DMS79 treated with DMSO at 0.1 percent for 48 hours (cell line): ENCODE data around the gene ORMDL2.
"Not testable (repeated sequence)": the region's sequence is repeated elsewhere in the genome, so short reads cannot be mapped to it uniquely, and the experiment has no call there.

Experiments
- DNase-seq: peaks from one replicate; lab custom pipeline; 2025; lab: John Stamatoyannopoulos, UW

ORMDL2 gene

DNA sequence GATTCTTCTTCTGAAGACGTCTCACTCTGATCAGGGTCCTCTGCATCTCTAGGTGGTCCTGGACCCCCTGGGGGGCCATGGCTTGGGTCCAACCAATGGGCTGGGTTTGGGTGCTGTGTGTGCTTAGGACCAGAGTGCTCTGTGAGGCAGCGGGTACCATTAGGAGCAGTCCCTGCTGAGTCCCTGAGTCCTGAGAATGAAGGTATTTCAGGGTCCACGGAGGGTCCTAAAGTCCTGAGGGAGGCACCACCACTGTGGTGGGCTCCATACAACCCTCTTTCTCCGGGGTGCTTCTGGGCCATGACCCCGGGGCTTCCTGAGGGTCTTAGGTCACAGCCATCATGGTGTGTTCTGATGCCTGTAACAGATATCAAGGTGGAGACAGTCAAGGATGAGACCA lies 10.5 kb downstream of the ORMDL2 start:
- no peak for DNase-seq

DNA sequence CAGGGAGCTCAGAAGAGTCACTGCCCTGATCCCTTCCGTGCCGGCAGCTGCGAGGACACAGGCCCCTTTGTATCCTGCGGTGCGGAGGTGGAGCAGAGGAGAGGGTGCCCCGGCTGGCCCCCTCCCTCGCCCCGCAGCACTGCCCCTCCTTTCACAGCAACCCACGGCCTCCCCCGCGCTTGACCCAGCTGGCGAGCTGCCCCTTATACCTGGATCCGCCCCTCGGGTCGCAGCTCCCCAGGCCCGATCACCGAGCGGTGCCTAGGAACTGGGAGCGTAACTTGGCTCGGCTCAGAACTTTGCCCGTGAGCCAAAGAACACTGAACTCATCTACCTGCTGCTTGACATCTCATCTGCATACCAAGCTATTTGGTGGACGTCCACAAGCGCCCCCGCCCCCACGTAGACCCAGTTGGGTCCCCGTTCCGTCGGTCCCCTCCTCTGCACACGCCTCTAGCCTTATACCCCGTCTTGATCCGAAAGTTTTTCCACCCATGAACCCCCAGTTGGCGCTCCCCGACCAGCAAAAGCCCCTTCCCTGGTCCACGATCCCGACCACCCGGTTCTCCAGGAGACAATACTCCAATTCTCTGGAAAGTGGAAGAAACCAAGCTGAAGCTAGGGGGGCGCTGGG lies 12.2 kb downstream of the ORMDL2 start:
- DNase-seq, result peak; percentile 60

DNA sequence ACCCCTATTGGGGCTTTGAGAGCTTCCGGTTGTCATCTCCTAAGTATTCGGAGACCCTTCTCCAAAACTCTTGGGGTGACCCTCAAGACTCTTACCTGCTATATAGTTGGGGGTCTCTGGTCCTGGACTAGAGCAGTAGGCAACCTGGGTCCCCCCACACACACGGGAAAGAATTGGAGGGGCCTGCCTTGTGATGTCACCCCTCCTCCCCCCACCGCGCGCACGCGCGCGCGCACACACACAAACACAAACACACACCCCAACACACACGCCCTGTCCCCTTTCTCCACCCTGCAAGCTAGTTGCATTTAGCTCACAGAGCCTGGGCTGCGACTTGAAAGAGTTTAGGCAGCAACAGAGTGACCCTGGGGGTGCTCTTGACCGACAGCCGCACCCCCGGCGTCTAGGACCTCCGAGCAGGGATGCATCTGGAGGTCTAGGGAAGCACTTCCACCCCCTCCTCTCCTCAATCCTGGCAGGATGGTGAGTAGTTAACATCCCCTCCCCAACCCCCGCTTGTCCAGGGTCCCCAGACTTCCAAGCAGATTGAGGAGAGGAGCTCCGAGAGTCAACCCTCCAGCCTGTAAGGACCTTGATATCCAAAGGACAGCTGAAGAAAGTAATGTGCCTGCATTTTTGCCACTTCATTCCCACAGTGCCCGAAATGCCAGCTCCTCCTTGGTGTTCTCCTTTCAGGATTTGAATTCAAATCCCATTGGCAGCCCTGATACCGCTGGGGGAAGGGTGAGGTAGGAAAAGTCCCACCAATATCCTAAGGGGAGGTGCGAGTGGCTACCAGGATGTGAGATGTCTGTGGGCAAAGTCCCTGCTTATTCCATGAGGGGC lies 13.0 kb downstream of the ORMDL2 start:
- peak; percentile 60 for DNase-seq

DNA sequence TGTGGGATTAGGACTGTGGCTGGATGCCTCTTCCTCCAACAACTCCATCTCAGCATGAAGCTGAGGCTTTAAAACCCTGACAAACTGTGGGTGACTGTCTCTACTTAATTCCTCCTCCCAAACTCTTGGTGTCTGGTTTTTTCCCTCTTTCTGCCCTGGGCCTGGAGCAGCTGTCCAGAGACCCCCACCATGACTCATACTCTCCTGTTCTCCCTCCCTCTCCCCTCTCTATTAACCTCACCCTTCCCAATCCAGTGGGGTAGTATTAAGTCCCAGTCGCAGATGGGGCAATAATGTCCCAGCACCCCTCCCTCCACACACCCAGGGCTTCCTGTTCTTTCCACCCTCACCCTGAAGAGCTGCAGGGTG lies 13.6 kb downstream of the ORMDL2 start:
- DNase-seq, result no peak

DNA sequence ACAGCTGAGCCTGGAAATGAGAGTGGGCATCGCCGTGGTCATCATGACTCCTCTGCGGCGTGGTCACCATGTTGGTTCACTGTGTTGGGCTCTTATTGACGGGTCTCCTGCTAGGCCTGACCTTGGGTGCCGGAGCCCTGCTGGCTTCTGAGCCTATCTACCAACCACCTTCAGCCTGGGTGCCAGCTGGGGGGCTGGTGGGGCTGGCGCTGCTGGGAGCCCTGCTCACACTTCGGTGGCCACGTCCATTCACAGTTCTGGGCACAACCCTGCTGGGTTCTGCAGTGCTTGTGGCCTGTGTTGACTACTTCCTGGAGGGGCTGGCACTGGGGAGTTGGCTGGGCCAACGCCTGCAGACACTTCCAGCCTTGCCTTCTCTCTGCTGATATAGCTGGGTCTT lies 15.2 kb downstream of the ORMDL2 start:
- no peak for DNase-seq

DNA sequence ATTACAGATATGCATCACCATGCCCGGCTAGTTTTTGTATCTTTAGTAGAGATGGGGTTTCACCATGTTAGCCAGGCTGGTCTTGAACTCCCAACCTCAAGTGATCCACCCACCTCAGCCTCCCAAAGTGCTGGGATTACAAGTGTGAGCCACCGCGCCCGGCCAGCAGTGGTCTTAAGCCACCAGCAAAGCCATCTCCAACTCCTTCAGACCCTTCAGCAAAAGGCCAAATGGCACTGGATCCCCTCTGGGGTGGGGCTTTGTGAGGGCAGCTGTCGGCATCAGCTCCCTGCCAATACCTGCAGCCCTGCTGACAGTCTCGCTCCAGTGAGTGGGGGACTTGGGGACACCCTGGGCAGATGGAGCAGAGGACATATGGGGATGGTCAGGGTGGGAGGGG lies 16.6 kb downstream of the ORMDL2 start:
- DNase-seq, result not testable (repeated sequence)

DNA sequence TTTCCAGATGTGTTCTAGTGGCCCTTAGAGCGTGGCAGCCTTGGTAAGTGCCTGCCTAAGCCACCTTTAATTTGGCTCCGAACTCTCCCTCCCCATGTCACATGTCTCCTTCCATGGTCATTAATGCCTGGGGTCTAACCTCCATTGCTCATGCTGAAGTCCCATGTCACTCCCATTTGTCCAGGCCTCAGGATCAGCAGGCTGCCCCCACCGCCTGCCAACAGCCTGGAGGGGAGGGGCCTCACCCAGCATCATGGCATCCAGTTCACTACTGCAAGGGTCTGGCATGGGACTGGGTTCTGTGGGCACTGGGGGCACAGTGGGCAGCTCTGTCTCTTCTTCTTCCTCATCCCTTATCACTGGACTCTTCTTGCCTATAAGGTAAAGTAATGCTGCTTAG lies 20.5 kb downstream of the ORMDL2 start:
- DNase-seq, result no peak

DNA sequence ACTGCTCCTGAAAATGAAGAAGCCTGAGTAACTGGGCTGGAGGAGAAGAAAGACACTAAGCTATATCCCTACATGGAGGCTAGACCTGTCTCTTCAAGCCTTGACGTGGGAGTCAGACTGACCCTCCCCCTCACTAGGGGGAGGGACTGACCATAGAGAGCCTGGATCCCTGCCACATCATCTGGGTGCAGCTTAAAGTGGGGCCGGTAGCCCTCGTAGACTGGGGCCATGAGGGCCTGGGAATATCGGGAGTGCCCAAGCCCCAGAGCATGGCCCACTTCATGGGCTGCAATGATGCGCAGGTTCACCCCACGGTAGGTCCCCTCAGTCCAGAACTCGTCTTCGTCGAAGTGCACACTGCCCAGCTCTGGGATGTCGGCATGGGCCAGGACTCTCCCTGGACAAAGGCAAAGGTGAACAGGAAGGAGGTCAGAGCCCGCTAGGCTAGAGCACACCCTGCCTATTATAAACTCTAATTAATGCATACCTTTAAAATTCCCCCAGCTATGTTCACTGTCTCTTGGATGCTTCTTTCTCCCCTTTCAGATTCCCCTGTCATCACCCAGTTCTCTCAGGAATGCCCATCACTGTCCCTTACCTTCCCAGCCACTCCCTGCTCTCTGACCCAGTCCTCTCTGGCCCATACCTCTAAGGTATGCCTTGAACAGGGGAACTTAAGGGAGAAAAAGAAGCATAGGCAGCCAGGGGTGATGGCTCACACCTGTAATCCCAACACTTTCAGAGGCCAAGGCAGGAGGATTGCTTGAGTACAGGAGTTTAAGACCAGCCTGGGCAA lies 21.7 kb downstream of the ORMDL2 start:
- DNase-seq, result no peak

DNA sequence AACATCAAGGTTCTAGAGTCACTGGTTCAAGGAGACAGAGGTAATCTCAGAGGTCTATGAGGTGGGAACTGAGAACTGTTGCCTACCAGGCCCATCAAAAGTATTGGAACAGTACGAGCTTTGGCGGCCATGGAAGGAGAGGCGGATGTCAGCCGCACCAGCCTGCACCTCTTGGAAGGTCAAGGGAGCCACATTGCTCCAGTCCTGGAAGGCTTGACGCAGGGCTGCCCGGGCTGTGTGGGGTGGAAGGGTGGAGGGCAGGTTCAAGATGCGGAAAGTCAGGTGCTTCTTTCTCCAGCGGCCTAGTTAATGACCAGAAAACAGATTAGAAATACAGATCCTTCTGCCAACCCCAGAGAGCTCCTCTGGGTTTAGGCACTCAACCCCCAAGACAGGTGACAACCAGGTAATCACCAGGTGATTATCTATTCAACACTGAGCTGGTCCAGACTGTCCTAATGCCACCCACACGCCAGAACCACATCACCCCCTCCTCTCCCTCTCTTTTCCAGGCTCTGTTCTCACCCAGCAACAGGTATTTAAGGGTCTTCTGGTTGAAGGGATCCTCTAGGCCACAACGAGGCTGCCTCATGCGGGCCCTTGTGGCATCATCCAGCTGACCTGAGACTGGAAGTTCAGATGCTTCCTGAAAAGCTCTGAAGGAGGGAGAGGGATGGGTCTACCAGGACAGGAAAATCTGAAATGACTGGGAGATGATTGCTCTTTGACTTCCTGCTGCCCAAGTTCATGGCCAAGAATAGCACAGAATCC lies 22.9 kb downstream of the ORMDL2 start:
- no peak for DNase-seq

DNA sequence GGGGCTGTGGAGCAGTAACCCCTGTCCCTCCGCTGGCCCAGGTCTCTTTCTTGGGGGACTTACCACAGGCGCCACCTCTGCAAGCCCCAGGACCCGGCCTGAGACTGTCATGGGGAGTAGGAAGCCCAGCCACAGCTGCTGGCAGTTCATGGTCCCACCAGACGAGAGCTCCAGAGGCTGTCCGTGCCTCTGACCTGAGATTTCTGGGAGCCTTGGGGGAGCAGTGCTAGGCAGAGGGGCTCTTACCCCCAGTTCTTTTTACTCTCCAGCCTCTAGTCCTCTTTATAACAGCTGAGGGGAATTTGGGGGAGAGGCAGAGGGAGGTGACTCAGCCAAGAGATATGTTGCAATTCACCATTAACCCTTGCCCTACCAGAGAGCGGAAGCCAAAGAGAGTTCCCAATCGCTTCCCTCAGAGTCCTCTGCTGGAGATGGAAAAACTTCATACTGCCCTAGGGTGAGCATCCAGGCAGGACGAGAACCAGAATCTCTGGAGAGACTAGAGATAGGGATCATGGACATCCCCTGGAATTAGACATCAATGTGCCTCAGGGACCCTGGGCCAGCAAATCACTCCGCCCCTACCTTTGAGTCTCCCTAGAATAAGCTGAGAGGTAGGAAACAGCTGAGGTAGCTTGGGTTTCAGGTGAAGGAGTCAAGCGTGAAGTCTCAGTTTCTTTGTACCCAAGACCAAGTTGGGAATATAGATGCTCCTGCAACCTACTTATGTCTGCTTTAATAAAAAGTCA lies 25.0 kb downstream of the ORMDL2 start, which contains the start of gene MMP19:
TSS of gene MMP19 (minus strand) at position 256 of the 749 bp plus-strand sequence. CDS start at position 150, 106 bp downstream.
- DNase-seq, result no peak

DNA sequence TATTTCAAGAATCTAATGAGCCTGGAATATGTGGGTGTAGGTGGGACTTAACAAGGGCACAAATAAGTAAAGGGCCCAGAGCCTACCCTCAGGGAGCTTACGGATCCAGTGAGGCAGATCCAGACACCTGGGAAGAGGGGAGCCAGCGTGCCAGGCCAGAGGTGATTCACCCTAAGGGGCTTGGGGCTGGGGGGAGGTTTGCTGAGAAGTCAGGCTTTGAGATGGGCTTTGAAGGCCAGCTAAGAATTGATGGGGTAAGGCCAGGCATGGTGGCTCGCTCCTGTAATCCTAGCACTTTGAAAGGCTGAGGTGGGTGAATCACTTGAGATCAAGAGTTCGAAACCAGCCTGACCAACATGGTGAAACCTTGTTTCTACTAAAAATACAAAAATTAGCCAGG lies 25.6 kb downstream of the ORMDL2 start:
- DNase-seq, result no peak

DNA sequence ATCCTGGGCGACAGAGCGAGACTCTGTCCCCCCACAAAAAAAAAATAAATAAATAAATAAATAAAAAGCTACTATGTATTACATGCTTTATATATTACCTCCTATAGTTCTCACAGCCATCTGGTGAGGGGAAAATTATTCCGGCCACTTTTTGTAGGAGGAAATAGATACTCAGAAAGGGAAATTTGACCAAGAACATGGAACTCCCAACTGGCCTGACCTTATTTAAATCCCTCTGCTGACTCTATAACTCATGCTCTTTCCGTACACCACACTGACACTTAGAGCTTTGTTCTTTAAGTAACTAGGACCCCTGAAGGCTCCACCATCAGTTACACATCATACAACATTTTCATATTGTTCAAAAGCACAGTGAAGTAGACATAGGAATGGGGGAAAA lies 27.1 kb downstream of the ORMDL2 start:
- DNase-seq, result no peak

DNA sequence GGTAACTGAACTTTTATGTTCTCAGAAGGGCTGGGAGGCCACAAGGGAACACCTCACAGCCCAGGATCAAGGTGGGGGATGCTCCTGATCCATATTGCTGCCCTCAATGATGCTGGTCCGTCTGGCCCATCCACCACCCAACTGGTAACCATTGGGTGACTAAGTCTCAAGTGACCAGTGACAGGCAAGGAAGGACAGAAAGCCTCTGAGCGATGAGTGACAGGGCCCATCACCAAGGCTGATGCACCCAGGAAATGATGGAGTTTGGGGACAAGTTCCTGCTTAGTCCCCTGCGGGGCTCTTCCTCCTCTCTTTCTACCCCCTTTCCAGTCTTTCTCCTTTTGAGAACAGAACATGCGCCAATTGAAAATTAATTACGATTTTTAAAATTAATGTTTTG lies 27.5 kb downstream of the ORMDL2 start:
- no peak for DNase-seq

DNA sequence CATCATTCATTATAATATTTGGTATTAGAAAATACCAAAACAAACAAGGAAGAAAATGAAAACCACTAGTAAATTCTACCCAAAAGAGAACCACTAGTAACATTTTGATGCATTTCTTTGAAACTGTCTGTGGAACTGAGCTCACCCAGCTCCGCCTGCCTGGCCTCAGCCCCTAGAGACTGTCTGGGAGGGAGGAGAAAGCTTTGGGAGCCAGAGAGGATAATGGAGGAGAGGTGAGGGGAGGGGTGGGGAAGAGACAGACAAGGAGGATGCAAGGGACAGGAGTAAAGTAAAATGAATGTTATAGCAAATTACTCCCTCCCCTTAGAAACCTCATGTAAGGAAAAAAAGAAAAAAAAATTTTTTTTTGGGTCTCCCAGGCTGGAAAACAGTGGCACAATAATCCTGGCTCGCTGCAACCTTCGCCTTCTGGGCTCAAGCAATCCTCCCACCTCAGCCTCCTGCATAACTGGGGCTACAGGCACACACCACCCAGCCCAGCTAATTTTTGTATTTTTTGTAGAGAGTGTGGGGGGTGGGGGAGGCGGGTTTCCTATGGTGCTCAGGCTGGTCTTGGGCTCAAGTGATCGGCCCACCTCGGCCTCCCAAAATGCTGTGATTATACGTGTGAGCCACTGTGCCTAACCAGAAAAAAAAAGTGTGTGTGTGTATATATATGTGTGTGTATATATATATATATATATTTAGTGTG lies 28.1 kb downstream of the ORMDL2 start:
- DNase-seq, result no peak

DNA sequence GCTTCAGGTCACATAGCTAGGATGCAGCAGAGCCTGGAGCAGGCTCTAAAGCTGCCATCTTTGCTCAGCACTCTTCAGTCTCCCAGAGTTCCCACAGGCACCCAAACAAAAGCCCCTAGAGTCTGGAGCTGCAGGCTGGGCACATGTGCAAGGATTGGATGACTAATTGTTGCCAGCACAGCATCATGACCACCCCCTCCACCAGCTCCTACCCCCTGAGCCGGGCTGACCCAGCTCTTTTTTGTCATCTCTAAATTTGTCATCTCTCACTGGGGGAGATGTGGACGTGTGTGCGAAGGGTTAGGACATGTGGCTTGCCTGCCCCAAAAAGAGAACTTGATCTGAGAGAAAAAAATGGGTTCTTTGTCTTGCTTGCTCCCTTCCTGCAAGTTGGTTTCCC lies 29.2 kb downstream of the ORMDL2 start:
- DNase-seq, result no peak

DNA sequence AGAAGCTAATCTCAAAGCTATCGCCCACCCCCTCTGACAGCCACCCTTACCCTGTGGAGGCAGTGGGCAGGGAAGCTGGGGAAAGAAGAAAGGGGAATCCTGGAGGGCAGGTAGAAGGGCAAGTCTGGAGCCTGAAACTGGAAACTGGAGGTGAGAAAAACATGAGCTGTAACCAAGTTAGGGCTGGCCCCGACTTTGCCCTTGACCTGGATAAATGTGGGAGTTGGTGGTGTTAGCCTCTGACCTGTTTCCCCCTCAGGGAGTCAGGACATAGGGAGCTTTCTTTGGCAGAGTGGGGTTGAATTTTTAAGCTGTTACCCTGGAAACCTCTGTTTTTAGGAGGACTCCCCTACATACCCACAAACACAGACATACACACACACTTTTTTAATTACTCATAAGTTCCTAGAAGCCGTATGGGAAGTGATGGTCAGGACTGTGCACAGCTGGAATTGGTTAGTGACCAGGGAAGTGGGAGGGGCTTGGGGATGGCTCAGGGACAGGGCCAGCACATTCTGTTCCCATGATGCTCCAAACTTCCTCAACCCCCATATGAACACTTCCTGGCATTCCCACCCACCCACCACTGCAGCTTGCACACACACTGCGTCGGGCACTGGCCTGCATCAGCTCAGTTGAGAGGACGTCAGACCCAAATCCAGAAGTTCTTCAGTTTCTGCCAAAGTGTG lies 29.9 kb downstream of the ORMDL2 start:
- no peak for DNase-seq

DNA sequence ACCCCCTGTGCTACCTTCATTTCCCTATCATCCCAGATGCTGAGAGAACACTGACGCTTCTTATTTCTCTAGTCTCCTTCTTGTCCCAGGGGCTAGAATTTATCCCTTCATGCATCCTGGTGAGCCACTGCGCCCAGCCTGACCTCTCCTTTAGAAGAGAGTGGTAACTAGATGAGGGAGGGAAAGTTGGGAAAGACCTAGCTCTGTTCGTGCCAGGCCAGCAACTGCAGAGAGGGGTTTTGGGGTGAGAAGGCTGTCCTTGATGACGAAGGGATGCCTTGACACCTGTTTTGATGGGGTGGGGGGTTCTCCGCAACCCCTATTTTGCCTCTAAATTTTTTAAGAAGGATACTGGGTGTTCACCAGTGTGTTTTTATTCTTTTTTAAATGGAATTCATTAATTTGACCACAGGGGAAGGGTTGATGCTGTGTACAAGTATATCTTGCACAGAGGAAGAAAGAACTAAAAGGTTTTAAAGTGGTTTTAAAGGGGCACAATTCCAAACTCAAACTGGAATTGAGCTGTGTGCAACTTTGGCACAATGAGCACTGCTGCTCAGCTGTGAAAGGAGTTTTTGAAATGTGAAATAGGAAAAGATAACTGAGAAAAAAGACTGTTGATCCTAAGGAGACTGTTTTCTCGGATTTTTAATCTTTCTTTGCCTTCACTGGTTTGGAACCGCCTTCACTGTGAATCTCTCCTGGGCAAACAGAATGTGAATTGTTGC lies 31.9 kb downstream of the ORMDL2 start:
- no peak for DNase-seq

DNA sequence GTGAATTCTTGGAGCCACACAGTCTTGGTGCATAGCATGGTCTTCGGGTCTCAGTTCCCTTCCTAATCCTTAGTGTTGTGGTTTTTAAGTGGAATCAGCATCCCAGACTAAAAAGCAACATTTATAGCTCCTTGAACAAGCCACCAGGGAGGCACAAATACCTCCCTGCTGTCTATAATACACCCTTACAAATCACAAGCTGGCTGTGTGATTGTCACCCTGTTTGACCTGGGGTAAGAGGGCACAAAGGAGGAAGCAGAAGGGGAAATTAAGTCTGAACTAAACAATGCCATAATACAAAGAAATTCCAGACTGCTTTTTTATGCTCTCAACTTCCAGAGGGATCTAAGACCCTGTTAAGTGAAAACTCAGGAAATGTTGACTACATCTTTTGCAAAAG lies 32.6 kb downstream of the ORMDL2 start:
- DNase-seq, result no peak

DNA sequence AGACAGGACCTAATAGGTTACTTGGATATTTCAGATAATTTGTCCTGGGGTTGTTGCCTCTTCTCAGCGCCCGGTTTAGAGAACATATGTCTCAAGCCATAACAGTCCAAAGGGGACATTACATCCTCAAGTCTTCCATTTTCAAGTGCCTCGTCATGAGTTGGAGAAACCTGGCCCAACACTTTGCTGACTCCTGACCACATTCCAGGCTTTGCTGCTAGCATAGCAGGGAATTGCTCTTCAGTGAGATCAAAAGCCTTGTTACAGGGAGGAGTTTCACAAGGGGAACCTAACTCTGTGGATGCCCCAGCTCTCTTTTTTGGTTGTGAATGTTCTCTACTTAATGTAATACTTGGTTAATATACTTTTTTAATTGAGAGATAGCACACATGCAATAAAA lies 33.1 kb downstream of the ORMDL2 start:
- DNase-seq, result no peak
